Measurements from ENCODE around the gene GAMT.

GAMT gene

GRCh38 chr19:1416014-1416841 is 14.9 kb upstream of the GAMT start:
- Mint-ChIP-seq H3K27ac (peak overlapping the region in 1 of 2 donors; percentile 71), H3K27me3 (no peaks in the 10 kb centered on the region), H3K4me3 (peak overlapping the region in 1 of 2 donors; percentile 65)

GRCh38 chr19:1412995-1413800 is 11.9 kb upstream of the GAMT start:
- DNase-seq (no peak), ATAC-seq (no peak)
- Mint-ChIP-seq H3K4me1 (peaks cover 88% of the 10 kb centered on the region), H3K27ac (peak overlapping the region; percentile 42 to 86), H3K27me3 (no peaks in the 10 kb centered on the region), H3K9me3 (no peaks in the 10 kb centered on the region), H3K4me3 (peak overlapping the region; percentile 22 to 36)

More at GRCh38 chr19:1416014-1416841, 14.9 kb upstream of the GAMT start:
- ATAC-seq (no peak), DNase-seq (no peak)
- H3K4me1 Mint-ChIP-seq = peaks cover 61% of the 10 kb centered on the region
- no peaks in the 10 kb centered on the region for H3K9me3 Mint-ChIP-seq

GRCh38 chr19:1412323-1412923 is 11.1 kb upstream of the GAMT start:
- Mint-ChIP-seq H3K4me1 (peaks cover 84% of the 10 kb centered on the region), H3K27me3 (no peaks in the 10 kb centered on the region), H3K4me3 (peak overlapping the region; percentile 69 to 70), H3K9me3 (no peaks in the 10 kb centered on the region), H3K27ac (peak overlapping the region in 1 of 2 donors; percentile 42)
- no peak for DNase-seq
- ATAC-seq = no peak

GRCh38 chr19:1411255-1412191 is 10.2 kb upstream of the GAMT start:
- peaks cover 79% of the 10 kb centered on the region for H3K4me1 Mint-ChIP-seq
- H3K27ac Mint-ChIP-seq = peak overlapping the region; percentile 84 to 94
- no peaks in the 10 kb centered on the region for H3K27me3 Mint-ChIP-seq
- peak overlapping the region; percentile 95 to 97 for H3K4me3 Mint-ChIP-seq
- H3K9me3 Mint-ChIP-seq = no peaks in the 10 kb centered on the region
- DNase-seq (peak in 1 of 2 donors; percentile 50), ATAC-seq (peak; percentile 23)

- DNase-seq = no peak
- peaks cover 76% of the 10 kb centered on the region for H3K4me1 Mint-ChIP-seq
- H3K9me3 Mint-ChIP-seq = no peaks in the 10 kb centered on the region
- H3K4me3 Mint-ChIP-seq = peak overlapping the region; percentile 95 to 97
- no peaks in the 10 kb centered on the region for H3K27me3 Mint-ChIP-seq
- no peak for ATAC-seq
- peak overlapping the region; percentile 83 to 94 for H3K27ac Mint-ChIP-seq
Observed at GRCh38 chr19:1410789-1411188, 9.4 kb upstream of the GAMT start.

GRCh38 chr19:1410136-1410786 is 8.9 kb upstream of the GAMT start:
- ATAC-seq (no peak), DNase-seq (peak in 1 of 2 donors; percentile 48)
- Mint-ChIP-seq H3K4me1 (peaks cover 71% of the 10 kb centered on the region), H3K4me3 (peak overlapping the region; percentile 95 to 97), H3K27ac (peak overlapping the region; percentile 83 to 94), H3K9me3 (no peaks in the 10 kb centered on the region), H3K27me3 (no peaks in the 10 kb centered on the region)

- no peaks in the 10 kb centered on the region for H3K9me3 Mint-ChIP-seq
- peak overlapping the region; percentile 95 to 97 for H3K4me3 Mint-ChIP-seq
- no peaks in the 10 kb centered on the region for H3K27me3 Mint-ChIP-seq
- peaks cover 65% of the 10 kb centered on the region for H3K4me1 Mint-ChIP-seq
- no peak for DNase-seq
- H3K27ac Mint-ChIP-seq = peak overlapping the region; percentile 97 to 98
- ATAC-seq = no peak
Observed at GRCh38 chr19:1409204-1410005, 8.1 kb upstream of the GAMT start.

GRCh38 chr19:1408300-1409203 is 7.2 kb upstream of the GAMT start:
- peaks cover 58% of the 10 kb centered on the region for H3K4me1 Mint-ChIP-seq
- ATAC-seq (peak; percentile 17), DNase-seq (peak; percentile 45 to 58)
- peak overlapping the region; percentile 95 to 97 for H3K4me3 Mint-ChIP-seq
- H3K27ac Mint-ChIP-seq = peak overlapping the region; percentile 97 to 98
- H3K27me3 Mint-ChIP-seq = peaks cover 2% of the 10 kb centered on the region
- H3K9me3 Mint-ChIP-seq = no peaks in the 10 kb centered on the region

- Mint-ChIP-seq H3K4me1 (peaks cover 58% of the 10 kb centered on the region), H3K9me3 (no peaks in the 10 kb centered on the region), H3K4me3 (peak within 1 kb of the TSS; percentile 76 to 97), H3K27ac (peak within 1 kb of the TSS; percentile 74 to 98), H3K27me3 (peaks cover 10% of the 10 kb centered on the region)
- ATAC-seq = no peak
- DNase-seq = peak in 1 of 2 donors; percentile 45
Observed at GRCh38 chr19:1407528-1408299, 6.4 kb upstream of the GAMT start, which contains the start of gene DAZAP1. DAZAP1 (plus strand) TSS chr19:1407586; CDS start chr19:1407774, 188 bp downstream.

- Mint-ChIP-seq H3K4me1 (peaks cover 56% of the 10 kb centered on the region), H3K27me3 (peaks cover 16% of the 10 kb centered on the region), H3K4me3 (peak overlapping the region; percentile 76 to 82), H3K9me3 (no peaks in the 10 kb centered on the region), H3K27ac (peak overlapping the region; percentile 74 to 93)
- ATAC-seq (peak; percentile 86), DNase-seq (peak; percentile 100)
Observed at GRCh38 chr19:1406774-1407527, 5.6 kb upstream of the GAMT start.

GRCh38 chr19:1402411-1403070 is 1.2 kb upstream of the GAMT start:
- H3K4me3 Mint-ChIP-seq = peak overlapping the region; percentile 58 to 65
- no peak for DNase-seq
- peaks cover 40% of the 10 kb centered on the region for H3K4me1 Mint-ChIP-seq
- ATAC-seq = no peak
- no peak overlapping the region for H3K27ac Mint-ChIP-seq
- H3K9me3 Mint-ChIP-seq = no peaks in the 10 kb centered on the region
- peaks cover 16% of the 10 kb centered on the region for H3K27me3 Mint-ChIP-seq
